GM18951 (cell line): Measurements from ENCODE around the gene PDYN.
"Not testable (repeated sequence)": the region's sequence is repeated elsewhere in the genome, so short reads cannot be mapped to it uniquely, and the experiment has no call there.

Experiments used
- POLR2A ChIP-seq: IDR thresholded peaks from 4 replicates; pipeline ENCODE4 v1.6.1; 2011; ENCODE audit warnings: mild to moderate bottlenecking; ENCODE audit not compliant: insufficient read length, insufficient read depth; ENCODE audit errors: extremely low read depth
- in situ Hi-C: fragments of 300-500 bp; cut with MboI; formaldehyde crosslinking; loops from one replicate; pipeline ENCODE4 v1.12.0; 2022; ENCODE audit warnings: low sequenced_read_pairs, mixed read lengths, inconsistent platforms; ENCODE audit not compliant: unreplicated experiment

Gene PDYN

GRCh38 chr20:1993986-1994385, at the start of gene PDYN:
Gene PDYN, minus strand, starts transcription at chr20:1994058. Its CDS starts 10,974 bp downstream, at chr20:1983084.
- in situ Hi-C loops = no loop called here
- TF ChIP-seq POLR2A = no peak

DNA sequence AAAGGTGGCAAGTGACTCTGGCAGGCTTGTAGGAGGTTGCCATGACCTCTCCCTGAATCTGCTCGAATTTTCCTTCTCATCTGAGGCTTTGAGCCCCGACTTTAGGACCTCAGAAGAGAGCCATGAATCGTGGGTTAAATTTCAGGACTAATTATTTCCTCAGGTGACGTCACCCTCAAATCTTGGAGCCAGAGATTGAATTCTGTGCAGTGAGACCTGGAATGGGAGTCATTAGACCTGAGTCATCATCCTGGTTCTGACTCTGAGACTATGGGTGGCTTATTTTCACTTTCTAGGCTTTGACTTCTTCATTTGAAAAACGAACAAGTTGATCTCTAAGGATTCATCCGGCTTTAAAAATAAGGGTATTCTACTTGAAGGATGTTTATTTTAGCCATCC, 48.5 kb upstream of the PDYN start:
- in situ Hi-C loops = no loop called here
- TF ChIP-seq POLR2A = no peak

GRCh38 chr20:2038161-2038560, 44.3 kb upstream of the PDYN start:
- in situ Hi-C loops = no loop called here
- no peak for TF ChIP-seq POLR2A

DNA sequence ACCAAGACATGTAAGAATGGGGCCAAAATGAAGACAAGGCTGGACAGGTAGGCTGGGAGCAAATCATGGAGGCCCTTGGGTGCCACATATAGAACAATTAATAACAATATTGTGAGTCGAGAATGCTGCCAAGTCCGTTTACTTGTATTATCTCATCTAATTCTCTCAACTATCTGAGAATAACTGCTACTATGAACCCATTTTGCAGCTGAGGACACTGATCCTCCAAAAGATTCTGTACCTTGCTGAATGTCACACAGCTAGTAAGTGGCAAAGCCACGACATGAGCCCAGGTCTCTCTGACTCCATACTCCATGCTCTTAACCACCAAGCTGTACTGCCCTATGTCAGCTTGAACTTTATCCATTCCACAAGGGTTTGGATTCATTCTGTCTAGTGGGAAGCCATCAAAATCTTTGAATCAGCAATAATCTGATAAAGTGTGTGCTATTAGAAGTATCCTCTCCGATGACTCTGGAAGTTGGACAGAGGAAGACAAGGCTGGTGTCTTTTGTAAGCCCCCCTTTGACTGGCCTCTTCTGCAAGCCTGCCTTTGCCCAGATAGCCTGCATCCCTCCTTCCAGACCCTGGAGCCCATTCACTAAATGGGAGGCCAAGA, 43.5 kb upstream of the PDYN start:
- in situ Hi-C loops = no loop called here
- no peak for TF ChIP-seq POLR2A

- in situ Hi-C loops = not testable (repeated sequence)
Measured at GRCh38 chr20:2036357-2036756, 42.5 kb upstream of the PDYN start.

DNA sequence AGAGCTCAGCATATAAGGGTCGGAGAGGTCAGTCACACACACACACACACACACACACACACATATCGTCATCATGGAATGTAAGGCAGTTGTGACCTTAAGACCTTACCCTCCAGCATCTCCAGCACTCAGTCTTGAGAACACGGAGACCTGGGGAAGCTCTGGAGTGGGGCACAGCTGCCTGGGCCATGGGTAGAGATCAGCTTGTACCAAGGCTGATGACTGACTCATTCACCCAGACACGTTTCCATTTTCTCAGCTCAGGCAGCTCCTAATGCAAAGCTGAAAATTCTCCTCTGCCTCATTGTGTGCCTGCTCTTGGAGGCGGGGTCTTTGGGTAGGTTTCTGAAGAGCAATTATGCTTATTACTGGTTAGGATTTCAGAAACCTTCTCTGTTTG, 38.3 kb upstream of the PDYN start:
- in situ Hi-C loops = no loop called here
- TF ChIP-seq POLR2A = no peak

GRCh38 chr20:2026514-2026913, 32.7 kb upstream of the PDYN start:
- TF ChIP-seq POLR2A = no peak
- in situ Hi-C loops = no loop called here

- TF ChIP-seq POLR2A = no peak
- in situ Hi-C loops = no loop called here
Measured at GRCh38 chr20:2026004-2026403, 32.1 kb upstream of the PDYN start.

- in situ Hi-C loops = loop anchor here (25.0 kb wide), 1 partner anchor 139 kb away; no protein-coding TSS in a partner anchor
- TF ChIP-seq POLR2A = no peak
Measured at GRCh38 chr20:2023151-2023550, 29.3 kb upstream of the PDYN start.

- in situ Hi-C loops = loop anchor here (25.0 kb wide), 1 partner anchor 140 kb away; no protein-coding TSS in a partner anchor
- TF ChIP-seq POLR2A = no peak
Measured at GRCh38 chr20:2022163-2022562, 28.3 kb upstream of the PDYN start.

DNA sequence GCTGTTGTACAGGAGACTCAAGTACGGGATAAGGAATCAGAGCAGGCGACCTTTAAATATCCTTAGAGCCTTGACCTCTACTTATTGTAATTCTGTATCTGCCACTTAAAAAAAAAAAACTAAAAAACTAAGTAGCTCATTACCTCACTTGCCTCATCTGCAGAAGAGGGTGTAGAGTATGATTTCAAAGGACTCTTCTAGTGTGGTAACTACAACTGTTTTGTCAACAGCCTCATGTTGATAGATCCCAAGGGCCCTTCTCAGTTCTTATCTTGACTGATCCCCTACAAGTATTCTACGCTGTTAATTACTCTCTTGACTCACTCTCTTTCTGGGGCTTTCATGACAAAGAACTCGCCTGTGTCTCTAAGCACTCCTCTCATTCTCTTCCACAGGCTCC, 16.7 kb upstream of the PDYN start:
- in situ Hi-C loops = loop anchor here (25.0 kb wide), 1 partner anchor 152 kb away; no protein-coding TSS in a partner anchor
- TF ChIP-seq POLR2A = no peak

- TF ChIP-seq POLR2A = no peak
- in situ Hi-C loops = loop anchor here (25.0 kb wide), 1 partner anchor 156 kb away; no protein-coding TSS in a partner anchor
Measured at GRCh38 chr20:2006452-2007361, 12.8 kb upstream of the PDYN start.

GRCh38 chr20:2005831-2006426, 12.1 kb upstream of the PDYN start:
- no peak for TF ChIP-seq POLR2A
- in situ Hi-C loops = loop anchor here (25.0 kb wide), 1 partner anchor 156 kb away; no protein-coding TSS in a partner anchor
